ENCODE results near the gene CERK. TPM values are rescaled to one million over a fixed set of nuclear protein-coding genes. Genes with fewer than 3 reads are reported as not detected.
"Not testable (repeated sequence)": the region's sequence is repeated elsewhere in the genome, so short reads cannot be mapped to it uniquely, and the experiment has no call there.

CERK gene, protein sequence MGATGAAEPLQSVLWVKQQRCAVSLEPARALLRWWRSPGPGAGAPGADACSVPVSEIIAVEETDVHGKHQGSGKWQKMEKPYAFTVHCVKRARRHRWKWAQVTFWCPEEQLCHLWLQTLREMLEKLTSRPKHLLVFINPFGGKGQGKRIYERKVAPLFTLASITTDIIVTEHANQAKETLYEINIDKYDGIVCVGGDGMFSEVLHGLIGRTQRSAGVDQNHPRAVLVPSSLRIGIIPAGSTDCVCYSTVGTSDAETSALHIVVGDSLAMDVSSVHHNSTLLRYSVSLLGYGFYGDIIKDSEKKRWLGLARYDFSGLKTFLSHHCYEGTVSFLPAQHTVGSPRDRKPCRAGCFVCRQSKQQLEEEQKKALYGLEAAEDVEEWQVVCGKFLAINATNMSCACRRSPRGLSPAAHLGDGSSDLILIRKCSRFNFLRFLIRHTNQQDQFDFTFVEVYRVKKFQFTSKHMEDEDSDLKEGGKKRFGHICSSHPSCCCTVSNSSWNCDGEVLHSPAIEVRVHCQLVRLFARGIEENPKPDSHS
- 10 to 100 TPM; 10.2 to 18.0 TPM for total RNA-seq

DNA sequence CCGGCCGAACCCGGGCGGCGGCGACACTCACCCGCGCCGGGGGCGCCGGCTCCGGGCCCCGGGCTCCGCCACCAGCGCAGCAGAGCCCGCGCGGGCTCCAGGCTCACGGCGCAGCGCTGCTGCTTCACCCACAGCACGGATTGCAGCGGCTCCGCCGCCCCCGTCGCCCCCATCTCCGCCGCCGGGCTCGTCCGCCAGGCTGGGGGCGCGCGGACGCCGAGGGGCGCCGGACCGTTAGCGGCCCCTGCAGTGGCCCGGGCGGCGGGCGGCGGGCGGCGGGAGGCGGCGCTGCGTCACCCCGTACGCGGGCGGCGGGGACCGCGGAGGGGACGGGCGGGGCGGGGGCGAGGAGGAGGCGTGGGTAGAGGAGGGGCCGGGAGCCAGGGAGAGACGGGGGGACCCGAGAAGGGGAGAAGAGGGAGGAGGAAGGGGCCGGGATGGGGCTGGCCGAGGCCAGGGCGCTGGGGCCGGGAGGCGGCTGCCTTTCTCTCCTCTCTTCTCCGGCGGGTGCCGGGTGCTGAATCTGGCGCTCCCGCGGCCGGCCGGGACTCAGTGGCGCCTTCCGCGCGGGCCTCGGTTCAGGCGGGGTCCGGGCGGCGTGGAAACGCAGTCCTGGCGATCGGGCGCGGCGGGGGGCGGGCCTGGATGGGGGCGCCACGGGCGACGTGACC, at the start of gene CERK:
CERK (minus strand) TSS at position 277 of the 671 bp plus-strand sequence; CDS start at position 173, 104 bp downstream.
- Histone ChIP-seq H3K4me3 (peak within 1 kb of the TSS; percentile 59 to 65), H3K4me1 (replicated peaks) (peaks cover 5% of the 10 kb centered on the region), H3K9me3 (no peaks in the 10 kb centered on the region), H3K27ac (peak within 1 kb of the TSS; percentile 79 to 84), H3K36me3 (no peaks in the 10 kb centered on the region), H3K27me3 (replicated peaks; ENCODE audit: insufficient read depth) (no peaks in the 10 kb centered on the region)
- no peak for TF ChIP-seq POLR2AphosphoS5 (IDR thresholded peaks at IDR 0.05)
- TF ChIP-seq POLR2A (IDR thresholded peaks at IDR 0.05), result peak; percentile 45
- 2% methylated on average over 40 of the region's 99 CpGs for WGBS
- peak; percentile 50 for DNase-seq (ENCODE audit: low spot score)
- intact Hi-C loops (cut with DNase I), result loop anchor here (5.0 kb wide), 1 partner anchor 161 kb away; no protein-coding TSS in a partner anchor

DNA sequence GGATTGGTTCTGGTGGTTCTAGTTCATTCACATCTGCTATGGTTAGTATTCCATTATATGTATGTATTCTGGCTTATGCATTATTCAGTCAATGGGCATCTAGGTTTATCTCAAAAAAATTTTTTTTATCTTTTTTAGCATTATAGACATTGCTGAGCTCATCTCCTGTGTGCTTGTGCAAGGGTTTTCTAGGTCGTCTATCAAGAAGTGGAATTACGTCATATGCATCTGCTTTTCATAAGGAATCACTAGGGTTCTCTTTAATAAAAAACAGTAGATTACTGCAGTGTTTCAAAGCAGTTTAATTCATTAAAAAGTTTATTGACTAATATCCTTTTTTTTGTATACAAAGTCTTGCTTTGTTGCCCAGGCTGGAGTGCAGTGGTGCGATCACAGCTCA, 45.7 kb upstream of the CERK start:
- no peaks in the 10 kb centered on the region for H3K27me3 ChIP-seq (replicated peaks; ENCODE audit: insufficient read depth)
- no peaks in the 10 kb centered on the region for H3K4me1 ChIP-seq (replicated peaks)
- H3K36me3 ChIP-seq, result no peaks in the 10 kb centered on the region
- no peaks in the 10 kb centered on the region for H3K9me3 ChIP-seq
- TF ChIP-seq POLR2A (IDR thresholded peaks at IDR 0.05) (no peak), POLR2AphosphoS5 (IDR thresholded peaks at IDR 0.05) (no peak)
- TF ChIP-seq, protein P1, sequence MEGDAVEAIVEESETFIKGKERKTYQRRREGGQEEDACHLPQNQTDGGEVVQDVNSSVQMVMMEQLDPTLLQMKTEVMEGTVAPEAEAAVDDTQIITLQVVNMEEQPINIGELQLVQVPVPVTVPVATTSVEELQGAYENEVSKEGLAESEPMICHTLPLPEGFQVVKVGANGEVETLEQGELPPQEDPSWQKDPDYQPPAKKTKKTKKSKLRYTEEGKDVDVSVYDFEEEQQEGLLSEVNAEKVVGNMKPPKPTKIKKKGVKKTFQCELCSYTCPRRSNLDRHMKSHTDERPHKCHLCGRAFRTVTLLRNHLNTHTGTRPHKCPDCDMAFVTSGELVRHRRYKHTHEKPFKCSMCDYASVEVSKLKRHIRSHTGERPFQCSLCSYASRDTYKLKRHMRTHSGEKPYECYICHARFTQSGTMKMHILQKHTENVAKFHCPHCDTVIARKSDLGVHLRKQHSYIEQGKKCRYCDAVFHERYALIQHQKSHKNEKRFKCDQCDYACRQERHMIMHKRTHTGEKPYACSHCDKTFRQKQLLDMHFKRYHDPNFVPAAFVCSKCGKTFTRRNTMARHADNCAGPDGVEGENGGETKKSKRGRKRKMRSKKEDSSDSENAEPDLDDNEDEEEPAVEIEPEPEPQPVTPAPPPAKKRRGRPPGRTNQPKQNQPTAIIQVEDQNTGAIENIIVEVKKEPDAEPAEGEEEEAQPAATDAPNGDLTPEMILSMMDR (IDR thresholded peaks at IDR 0.05), result no peak
- no peak overlapping the region for H3K4me3 ChIP-seq
- no peak overlapping the region for H3K27ac ChIP-seq
- WGBS, result 93% methylated on average over 3 of the region's 3 CpGs
- intact Hi-C loops (cut with DNase I), result no loop called here
- DNase-seq (ENCODE audit: low spot score), result no peak

DNA sequence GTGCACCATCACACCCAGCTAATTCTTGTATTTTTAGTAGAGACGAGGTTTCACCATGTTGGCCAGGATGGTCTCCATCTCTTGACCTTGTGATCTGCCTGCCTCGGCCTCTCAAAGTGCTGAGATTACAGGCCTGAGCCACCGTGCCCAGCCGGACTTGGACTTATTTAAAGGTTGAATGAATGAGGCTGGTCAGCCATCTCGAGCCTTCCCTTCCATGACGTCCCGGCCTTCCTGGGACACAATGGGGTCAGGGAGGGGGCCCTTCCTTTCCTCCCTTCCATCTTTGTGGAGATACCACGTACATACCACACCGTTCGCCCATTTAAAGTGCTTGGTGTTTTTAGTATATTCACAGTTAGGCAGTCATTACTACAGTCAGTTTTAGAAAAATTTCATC, 44.1 kb upstream of the CERK start:
- H3K36me3 ChIP-seq; H3K9me3 ChIP-seq; H3K27me3 ChIP-seq (replicated peaks; ENCODE audit: insufficient read depth); H3K4me1 ChIP-seq (replicated peaks); intact Hi-C loops (cut with DNase I); H3K4me3 ChIP-seq; H3K27ac ChIP-seq; DNase-seq (ENCODE audit: low spot score): not testable (repeated sequence)
- WGBS, result 93% methylated on average over 10 of the region's 10 CpGs

DNA sequence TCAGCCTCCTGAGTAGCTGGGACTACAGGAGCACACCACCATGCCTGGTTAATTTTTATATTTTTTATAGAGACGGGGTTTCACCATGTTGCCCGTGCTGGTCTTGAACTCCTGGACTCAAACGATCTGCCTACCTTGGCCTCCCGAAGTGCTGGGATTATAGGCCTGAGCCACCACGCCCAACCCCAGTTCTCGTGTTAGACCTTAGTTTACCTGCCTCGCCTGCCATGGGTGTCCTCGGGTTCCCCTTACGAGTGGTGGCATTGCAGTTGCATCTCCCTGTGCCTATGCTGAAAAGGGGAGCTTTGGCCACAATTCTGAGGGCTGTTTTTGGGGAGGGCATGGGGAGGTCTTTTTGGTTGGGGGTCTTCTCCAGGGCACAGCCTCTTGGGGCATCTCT, 43.2 kb upstream of the CERK start:
- H3K4me3 ChIP-seq, result no peak overlapping the region
- TF ChIP-seq POLR2A (IDR thresholded peaks at IDR 0.05) (no peak), POLR2AphosphoS5 (IDR thresholded peaks at IDR 0.05) (no peak)
- TF ChIP-seq, protein P1 (IDR thresholded peaks at IDR 0.05), result no peak
- H3K27me3 ChIP-seq (replicated peaks; ENCODE audit: insufficient read depth), result no peaks in the 10 kb centered on the region
- H3K4me1 ChIP-seq (replicated peaks), result no peaks in the 10 kb centered on the region
- no peak overlapping the region for H3K27ac ChIP-seq
- intact Hi-C loops (cut with DNase I), result no loop called here
- DNase-seq (ENCODE audit: low spot score), result no peak
- H3K36me3 ChIP-seq, result no peaks in the 10 kb centered on the region
- 97% methylated on average over 9 of the region's 9 CpGs for WGBS
- no peaks in the 10 kb centered on the region for H3K9me3 ChIP-seq

DNA sequence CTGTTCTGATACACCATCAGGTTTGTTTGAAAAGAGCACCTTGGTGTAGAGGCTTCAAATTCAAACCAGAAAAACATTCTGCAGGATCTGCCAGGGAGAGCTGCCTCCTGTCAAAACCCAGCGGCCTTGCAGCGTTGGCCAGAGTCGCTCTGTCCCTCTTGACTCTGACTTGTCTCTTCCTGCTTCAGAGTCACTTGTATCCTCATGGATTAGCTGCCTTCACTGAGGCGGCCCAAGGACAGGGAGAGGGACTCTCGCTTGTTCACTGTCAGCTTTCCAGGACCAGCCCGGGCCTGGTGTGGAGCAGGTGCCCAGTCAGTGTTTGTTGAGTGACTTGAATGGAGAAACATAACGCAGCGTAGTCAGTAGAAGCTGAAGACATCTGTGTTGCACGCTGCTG, 42.4 kb upstream of the CERK start:
- Histone ChIP-seq H3K27ac (no peak overlapping the region), H3K4me1 (replicated peaks) (no peaks in the 10 kb centered on the region), H3K4me3 (no peak overlapping the region), H3K27me3 (replicated peaks; ENCODE audit: insufficient read depth) (no peaks in the 10 kb centered on the region), H3K36me3 (no peaks in the 10 kb centered on the region), H3K9me3 (no peaks in the 10 kb centered on the region)
- 92% methylated on average over 9 of the region's 9 CpGs for WGBS
- TF ChIP-seq POLR2AphosphoS5 (IDR thresholded peaks at IDR 0.05) (no peak), POLR2A (IDR thresholded peaks at IDR 0.05) (no peak)
- TF ChIP-seq, protein P1 (IDR thresholded peaks at IDR 0.05), result no peak
- DNase-seq (ENCODE audit: low spot score), result no peak
- intact Hi-C loops (cut with DNase I), result no loop called here
